Ovary (tissue), 9 donors: ENCODE results near the gene SYT15. TPM values are rescaled to one million over a fixed set of nuclear protein-coding genes. Genes with fewer than 3 reads are reported as not detected.

Experiments
- DNase-seq, 5 donors: peaks; one replicate each; pipeline ENCODE4 v3.0.0-alpha.2; 2019 to 2020
- H3K27ac ChIP-seq, 2 donors: fragments of 200-600 bp; one replicate each; pipeline versions ENCODE4 v1.5.1 to v1.8.0; 2019 to 2022
- H3K27me3 ChIP-seq: fragments of 200-600 bp; one replicate; pipeline ENCODE4 v1.8.0; 2022
- H3K36me3 ChIP-seq: fragments of 200-600 bp; sonication (generic); one replicate; pipeline ENCODE4 v1.5.1; 2019
- H3K4me1 ChIP-seq: one replicate; pipeline ENCODE4 v1.8.1; 2013; ENCODE audit warnings: mild to moderate bottlenecking, moderate library complexity; ENCODE audit not compliant: insufficient read depth
- H3K4me3 ChIP-seq: fragments of 200-600 bp; sonication (generic); one replicate; pipeline ENCODE4 v1.5.1; 2017
- H3K9me3 ChIP-seq, 2 donors: fragments of 200-600 bp in 1 of 2; sonication (generic) in 1 of 2; one replicate each; pipeline versions ENCODE4 v1.5.1 to v1.8.1; 2013 to 2019; ENCODE audit warnings: mild to moderate bottlenecking in 1 of 2, moderate library complexity in 1 of 2
- EP300 ChIP-seq: sonication (generic); formaldehyde crosslinking; IDR thresholded peaks from one replicate; pipeline ENCODE4 v1.6.1; 2017; ENCODE audit warnings: antibody characterized with exemption
- POLR2A ChIP-seq: fragments of 450-650 bp; IDR thresholded peaks from one replicate; pipeline ENCODE4 v1.6.1; 2017; ENCODE audit warnings: antibody characterized with exemption, mild to moderate bottlenecking, moderate library complexity
- WGBS, 3 donors: extraction: QIAGEN DNeasy Blood & Tissue Kit in 1 of 3; methylation state at CpG; one replicate each; pipeline versions ENCODE4 v1.1.5 to v1.1.7; 2013 to 2017; 5-methylcytosine and 5-hydroxymethylcytosine counted together
- intact Hi-C, 4 donors: fragments of 100-400 bp; cut with DNase I; formaldehyde crosslinking; loops; one replicate each; pipeline versions ENCODE4 v1.11.0 to v1.15.1; 2022 to 2023
- polyA plus RNA-seq, 2 donors: library from polyadenylated mRNA; stranded (reverse); fragments of 200-250 nt in 1 of 2; fragments of 350-450 nt in 1 of 2; fragmentation: Illumina TruSeq in 1 of 2; extraction: RNeasy Lipid Tissue Mini Kit (QIAGEN cat#74804) in 1 of 2; gene quantifications; one replicate each; pipeline ENCODE4 v1.2.3, GENCODE V29; 2013 to 2014
- total RNA-seq, 7 donors: library from RNA; depleted of rRNA in 2 of 7; stranded (reverse); fragments of >200 nt in 2 of 7; fragmentation: NEBNext Ultra II Directional in 3 of 7; extraction: Animal tissue kit (Norgen Biotek cat#: 25700) in 3 of 7; gene quantifications; one replicate each; pipeline versions ENCODE4 v1.1.0 to v1.2.4, GENCODE V29; 2016 to 2023
- TF ChIP-seq, protein P1 (sequence below), 3 donors: fragments of 450-650 bp in 2 of 3; fragments of 200-600 bp in 1 of 3; IDR thresholded peaks; one replicate each; pipeline versions ENCODE4 v1.5.1 to v1.8.0; 2016 to 2022; ENCODE audit warnings: antibody characterized with exemption in 3 of 3, mild to moderate bottlenecking in 1 of 3
- donor health status: DM: no; HTN: no; CAD: no; lungs with moderate emphysema.
- donor health status: DM: no; HTN: no; CAD: no.
- donor health status: Bipolar disorder and iron deficiency.
- donor health status: DM: yes; HTN: yes; CAD: no.
- donor health status: DM: no; HTN: no; CAD: no.
- donor health status: DM: yes; HTN: yes; CAD: no.

The SYT15 gene
- total and polyA plus RNA-seq, 9 donors: 0.24 to 5.3 (median 3.2) TPM

DNA sequence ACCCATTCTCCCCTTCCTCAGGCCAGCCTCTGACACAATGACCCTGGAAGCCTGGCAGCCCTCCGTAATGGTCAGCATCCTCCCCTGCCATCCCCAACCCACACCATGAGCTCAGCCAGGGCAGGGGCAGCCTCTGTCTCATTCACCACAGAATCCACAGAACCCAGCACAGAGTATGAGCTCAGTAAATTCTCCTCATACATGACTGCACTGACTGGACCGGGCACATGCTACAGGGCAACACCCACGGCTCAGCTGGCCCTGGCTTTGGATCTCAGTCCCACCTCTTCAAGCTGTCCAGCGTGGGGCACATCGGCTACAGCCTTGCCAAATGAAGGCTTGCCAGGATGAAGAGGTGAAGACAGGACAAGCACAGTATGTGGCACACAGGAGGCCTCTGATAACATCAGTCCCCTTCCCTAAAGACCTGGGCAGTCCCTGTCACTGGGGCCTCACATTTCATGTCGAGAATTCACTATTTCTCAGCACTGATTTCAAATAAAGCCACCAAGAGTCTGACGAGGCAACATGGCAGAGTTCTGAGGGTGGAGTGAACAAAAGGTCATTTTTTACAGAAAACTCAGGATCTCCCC is 30.3 kb upstream of the SYT15 start:
- Histone ChIP-seq H3K36me3 (no peaks in the 10 kb centered on the region), H3K4me3 (no peak overlapping the region), H3K27ac (no peak overlapping the region), H3K27me3 (no peaks in the 10 kb centered on the region), H3K9me3 (no peaks in the 10 kb centered on the region), H3K4me1 (no peaks in the 10 kb centered on the region)
- intact Hi-C loops: no loop called here
- WGBS, 3 donors: 74 to 76% (median 76%) methylated on average over 7 of the region's 7 CpGs
- DNase-seq: peak in 3 of 5 donors; percentile 13 to 33 (median 22)
- TF ChIP-seq POLR2A (no peak), EP300 (no peak)
- TF ChIP-seq, protein P1, sequence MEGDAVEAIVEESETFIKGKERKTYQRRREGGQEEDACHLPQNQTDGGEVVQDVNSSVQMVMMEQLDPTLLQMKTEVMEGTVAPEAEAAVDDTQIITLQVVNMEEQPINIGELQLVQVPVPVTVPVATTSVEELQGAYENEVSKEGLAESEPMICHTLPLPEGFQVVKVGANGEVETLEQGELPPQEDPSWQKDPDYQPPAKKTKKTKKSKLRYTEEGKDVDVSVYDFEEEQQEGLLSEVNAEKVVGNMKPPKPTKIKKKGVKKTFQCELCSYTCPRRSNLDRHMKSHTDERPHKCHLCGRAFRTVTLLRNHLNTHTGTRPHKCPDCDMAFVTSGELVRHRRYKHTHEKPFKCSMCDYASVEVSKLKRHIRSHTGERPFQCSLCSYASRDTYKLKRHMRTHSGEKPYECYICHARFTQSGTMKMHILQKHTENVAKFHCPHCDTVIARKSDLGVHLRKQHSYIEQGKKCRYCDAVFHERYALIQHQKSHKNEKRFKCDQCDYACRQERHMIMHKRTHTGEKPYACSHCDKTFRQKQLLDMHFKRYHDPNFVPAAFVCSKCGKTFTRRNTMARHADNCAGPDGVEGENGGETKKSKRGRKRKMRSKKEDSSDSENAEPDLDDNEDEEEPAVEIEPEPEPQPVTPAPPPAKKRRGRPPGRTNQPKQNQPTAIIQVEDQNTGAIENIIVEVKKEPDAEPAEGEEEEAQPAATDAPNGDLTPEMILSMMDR (IDR thresholded peaks at IDR 0.05): no peak

DNA sequence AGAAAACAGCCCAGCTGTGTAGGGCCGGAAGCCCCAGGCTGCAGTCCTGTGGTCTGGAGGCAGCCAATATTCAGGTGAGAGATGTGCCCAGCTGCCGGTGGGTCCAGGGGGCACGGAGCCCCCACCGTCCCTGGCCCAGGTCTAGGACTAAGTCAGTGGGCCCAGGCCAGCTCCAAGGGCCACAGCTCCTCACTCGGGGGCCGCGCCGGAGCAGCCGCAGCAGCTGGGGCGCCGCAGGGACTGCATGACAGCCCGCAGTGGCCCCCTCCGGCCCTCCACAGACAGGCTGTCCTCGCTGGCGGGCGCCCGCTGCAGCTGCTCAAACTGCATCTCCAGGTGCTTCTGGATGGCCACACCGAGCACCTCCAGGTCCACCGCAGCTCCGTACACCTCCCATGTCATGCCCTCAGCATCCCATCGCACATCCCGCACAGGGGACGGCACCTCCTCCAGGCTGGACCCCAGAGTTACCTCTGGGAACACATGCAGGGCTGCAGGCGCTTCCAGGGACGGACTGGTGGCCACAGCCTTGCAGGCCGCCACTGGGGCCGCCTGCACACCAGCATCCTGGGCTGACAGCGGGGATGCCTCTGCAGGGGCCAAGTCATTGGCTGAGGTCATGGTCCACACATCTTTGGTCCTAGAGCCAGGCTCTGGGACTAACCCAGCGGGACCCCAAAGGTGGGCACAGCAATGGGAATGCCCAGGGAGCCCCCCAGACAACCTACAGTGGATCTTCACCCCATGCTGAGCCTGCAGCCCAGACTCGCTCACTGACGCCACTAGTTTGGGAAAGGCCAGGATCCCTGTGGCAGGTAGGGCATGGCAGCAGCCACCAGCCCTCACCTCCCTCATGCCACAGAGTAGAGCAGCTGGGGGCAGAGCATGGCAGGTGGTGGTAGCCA is 29.5 kb upstream of the SYT15 start:
- WGBS, 3 donors: 88 to 89% (median 89%) methylated on average over 29 to 31 of the region's 31 CpGs

DNA sequence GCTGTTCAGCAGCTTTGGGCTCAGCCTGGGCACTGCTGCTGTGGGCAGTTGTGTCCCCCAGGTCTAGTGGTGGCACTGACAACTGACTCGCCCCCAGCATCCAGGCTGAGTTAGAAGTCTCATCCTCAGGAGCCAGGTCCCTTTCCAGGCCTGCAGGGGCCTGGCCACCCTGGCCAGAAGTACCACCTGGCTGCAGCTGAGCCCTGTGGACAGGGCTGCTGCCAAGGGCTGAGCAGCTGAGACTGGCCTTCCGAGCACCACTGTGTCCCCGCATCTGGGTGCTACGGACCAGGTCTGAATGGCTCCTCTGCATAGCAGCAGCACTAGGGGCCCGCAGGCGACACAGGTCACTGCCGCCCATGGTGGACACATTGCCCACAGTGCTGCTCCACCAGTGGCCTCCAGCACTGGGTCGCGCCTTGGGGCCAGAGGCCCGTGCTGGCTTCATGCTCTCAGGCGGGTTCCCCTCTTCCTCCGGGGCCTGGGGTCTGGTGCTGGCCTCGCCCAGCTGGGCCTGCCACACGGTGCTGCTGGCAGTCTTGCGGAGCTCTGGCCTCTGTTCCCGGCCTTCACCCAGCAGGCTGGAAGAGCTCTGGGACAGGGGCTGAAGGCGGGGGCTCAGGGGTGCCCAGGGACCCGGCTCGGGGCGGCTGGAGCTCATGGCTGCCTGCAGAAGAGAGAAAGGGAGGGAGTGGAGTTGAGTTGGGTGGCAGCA is 28.7 kb upstream of the SYT15 start:
- no peaks in the 10 kb centered on the region for H3K27me3 ChIP-seq
- H3K27ac ChIP-seq: no peak overlapping the region
- peak; percentile 8 to 34 (median 21) for DNase-seq
- H3K9me3 ChIP-seq: no peaks in the 10 kb centered on the region
- H3K4me3 ChIP-seq: no peak overlapping the region
- H3K36me3 ChIP-seq: no peaks in the 10 kb centered on the region
- WGBS, 3 donors: 85 to 88% (median 87%) methylated on average over 20 of the region's 20 CpGs
- TF ChIP-seq, protein P1 (IDR thresholded peaks at IDR 0.05): no peak
- TF ChIP-seq POLR2A (no peak), EP300 (no peak)
- intact Hi-C loops: no loop called here
- no peaks in the 10 kb centered on the region for H3K4me1 ChIP-seq

More for the DNA sequence above, 29.5 kb upstream of the SYT15 start:
- H3K27me3 ChIP-seq: no peaks in the 10 kb centered on the region
- TF ChIP-seq, protein P1 (IDR thresholded peaks at IDR 0.05): no peak
- TF ChIP-seq POLR2A: no peak
- TF ChIP-seq EP300: no peak
- intact Hi-C loops: no loop called here
- H3K9me3 ChIP-seq: no peaks in the 10 kb centered on the region
- peak in 4 of 5 donors; percentile 17 to 40 (median 26) for DNase-seq
- H3K4me1 ChIP-seq: no peaks in the 10 kb centered on the region
- no peak overlapping the region for H3K4me3 ChIP-seq
- no peak overlapping the region for H3K27ac ChIP-seq
- H3K36me3 ChIP-seq: no peaks in the 10 kb centered on the region

DNA sequence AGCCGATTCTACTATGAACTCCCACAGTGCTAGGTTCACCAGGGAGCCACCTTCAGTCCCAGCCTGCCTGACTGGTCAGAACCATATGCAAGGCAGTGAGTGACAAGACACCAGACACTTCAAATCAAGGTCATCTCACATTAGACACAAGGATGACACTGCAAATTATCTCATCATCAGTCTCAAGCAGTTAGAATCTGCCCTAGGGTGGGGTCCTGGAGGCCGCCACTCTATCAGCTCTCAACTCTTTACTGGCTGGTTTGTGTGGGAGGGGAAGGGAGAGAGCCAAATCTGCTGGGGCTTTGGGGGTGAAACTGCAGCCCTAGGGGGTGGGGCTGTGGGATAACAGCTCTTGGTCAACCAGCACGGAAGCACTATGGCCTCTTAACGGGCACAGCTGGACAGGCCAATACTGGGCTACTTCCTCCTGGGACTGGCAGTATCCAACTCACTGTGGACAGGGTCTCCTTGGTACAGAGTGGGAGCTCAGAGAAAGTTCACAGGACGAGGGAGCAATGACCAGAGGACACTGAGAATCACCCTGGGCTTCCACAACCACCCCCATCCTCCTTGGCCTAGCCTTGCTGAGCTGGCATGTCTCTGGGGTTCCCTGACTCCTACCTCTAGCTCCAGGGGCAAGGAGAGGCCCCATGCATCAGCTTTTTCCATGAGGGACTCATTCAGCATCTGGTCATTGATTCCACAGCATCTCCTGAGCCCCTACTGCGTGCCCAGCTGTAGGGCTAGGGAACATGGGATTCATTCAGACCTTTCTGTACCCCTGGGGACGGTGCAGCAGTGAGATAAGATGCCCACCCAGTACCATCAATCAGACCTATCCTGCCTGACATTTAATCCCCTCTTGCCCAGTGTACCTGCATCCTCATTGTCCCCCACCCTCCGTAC is 27.9 kb upstream of the SYT15 start:
- Histone ChIP-seq H3K9me3 (no peaks in the 10 kb centered on the region), H3K36me3 (no peaks in the 10 kb centered on the region), H3K4me3 (no peak overlapping the region), H3K4me1 (peaks cover under 1% of the 10 kb centered on the region), H3K27me3 (no peaks in the 10 kb centered on the region), H3K27ac (no peak overlapping the region)
- intact Hi-C loops: no loop called here
- WGBS, 3 donors: 78 to 82% (median 79%) methylated on average over 8 of the region's 8 CpGs
- peak; percentile 5 to 27 (median 17) for DNase-seq
- no peak for TF ChIP-seq POLR2A
- TF ChIP-seq EP300: no peak
- TF ChIP-seq, protein P1 (IDR thresholded peaks at IDR 0.05): no peak
